Measurements from ENCODE around the gene LAMP2.
A peak's percentile ranks its signal among the peaks of the same experiment; 100 is the strongest.
"Not testable (repeated sequence)": the region's sequence is repeated elsewhere in the genome, so short reads cannot be mapped to it uniquely, and the experiment has no call there.

LAMP2 gene

DNA sequence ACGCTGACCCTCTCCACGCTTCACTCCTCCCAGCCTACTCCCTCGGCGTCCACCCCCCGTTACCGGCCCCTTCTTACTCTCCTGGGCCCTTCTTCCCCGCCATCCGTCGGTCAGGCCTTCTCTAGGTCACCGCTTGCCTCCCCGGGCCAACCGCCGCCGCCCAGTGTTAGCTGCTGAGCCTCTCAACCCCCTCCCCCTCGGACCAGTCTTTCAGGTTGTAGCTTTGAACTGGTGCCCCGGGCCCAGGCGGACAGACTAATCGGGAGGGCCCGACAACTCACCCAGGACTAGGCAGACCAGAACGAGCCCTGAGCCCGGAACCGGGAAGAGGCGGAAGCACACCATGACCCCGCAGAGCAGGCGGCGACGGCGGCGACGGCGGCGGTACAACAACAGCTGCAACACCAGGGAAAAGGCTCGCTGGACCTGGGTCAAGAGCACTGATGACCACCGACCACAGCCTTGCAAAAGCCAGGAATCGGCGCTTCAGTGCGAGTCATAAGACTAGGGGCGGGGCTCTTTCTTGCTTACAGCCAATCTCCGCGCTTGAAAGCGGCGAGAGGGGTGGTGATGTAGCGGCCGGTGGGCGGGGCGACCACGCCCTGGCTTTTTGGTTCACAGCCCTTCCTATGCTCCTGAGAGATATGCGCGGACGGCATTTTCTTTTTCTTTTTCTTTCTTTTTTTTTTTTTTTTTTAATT is at the start of gene LAMP2:
LAMP2 (minus strand) TSS at position 472 of the 701 bp plus-strand sequence; CDS start at position 345, 127 bp downstream.
- peak; percentile 72 for DNase-seq (ENCODE audit: low spot score)
- TF ChIP-seq, protein P1, sequence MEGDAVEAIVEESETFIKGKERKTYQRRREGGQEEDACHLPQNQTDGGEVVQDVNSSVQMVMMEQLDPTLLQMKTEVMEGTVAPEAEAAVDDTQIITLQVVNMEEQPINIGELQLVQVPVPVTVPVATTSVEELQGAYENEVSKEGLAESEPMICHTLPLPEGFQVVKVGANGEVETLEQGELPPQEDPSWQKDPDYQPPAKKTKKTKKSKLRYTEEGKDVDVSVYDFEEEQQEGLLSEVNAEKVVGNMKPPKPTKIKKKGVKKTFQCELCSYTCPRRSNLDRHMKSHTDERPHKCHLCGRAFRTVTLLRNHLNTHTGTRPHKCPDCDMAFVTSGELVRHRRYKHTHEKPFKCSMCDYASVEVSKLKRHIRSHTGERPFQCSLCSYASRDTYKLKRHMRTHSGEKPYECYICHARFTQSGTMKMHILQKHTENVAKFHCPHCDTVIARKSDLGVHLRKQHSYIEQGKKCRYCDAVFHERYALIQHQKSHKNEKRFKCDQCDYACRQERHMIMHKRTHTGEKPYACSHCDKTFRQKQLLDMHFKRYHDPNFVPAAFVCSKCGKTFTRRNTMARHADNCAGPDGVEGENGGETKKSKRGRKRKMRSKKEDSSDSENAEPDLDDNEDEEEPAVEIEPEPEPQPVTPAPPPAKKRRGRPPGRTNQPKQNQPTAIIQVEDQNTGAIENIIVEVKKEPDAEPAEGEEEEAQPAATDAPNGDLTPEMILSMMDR (IDR thresholded peaks at IDR 0.05; ENCODE audit: extremely low read depth, missing control alignments), result no peak

DNA sequence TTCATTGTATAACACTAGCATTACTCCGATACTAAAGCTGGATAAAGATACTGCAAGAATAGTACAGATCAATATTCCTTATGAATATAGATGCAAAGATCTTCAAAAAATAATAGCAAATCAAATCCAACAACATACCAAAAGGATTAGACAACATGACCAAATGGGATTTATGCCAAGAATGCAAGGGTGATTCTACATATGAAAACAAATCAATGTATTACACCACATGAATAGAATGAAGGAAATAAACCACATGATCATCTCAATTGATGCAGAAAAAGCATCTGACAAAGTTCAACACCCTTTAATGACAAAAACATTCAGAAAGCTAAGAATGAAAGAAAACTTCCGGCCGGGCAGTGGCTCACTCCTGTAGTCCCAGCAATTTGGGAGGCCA is 48.8 kb upstream of the LAMP2 start:
- DNase-seq (ENCODE audit: low spot score), result no peak
- TF ChIP-seq, protein P1 (IDR thresholded peaks at IDR 0.05; ENCODE audit: extremely low read depth, missing control alignments), result no peak

DNA sequence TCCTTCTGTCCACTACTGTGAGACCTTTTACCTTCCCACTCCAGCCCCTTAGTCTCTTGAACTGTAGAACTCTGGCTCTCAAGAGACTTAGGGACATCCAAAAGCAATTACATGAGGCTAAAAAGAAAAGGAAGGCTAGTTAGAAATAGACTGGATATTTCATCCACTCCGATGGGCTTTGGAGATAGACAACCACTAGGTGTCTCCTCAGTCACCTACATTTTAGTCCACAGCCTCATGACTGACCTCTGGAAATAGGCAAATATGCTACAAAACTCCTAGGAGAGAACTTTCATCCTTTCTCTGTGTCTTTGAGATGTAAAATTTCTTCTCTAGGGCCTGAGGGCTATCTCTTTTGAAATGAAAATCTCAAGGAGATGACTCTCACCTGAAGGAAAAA is 45.1 kb upstream of the LAMP2 start:
- DNase-seq (ENCODE audit: low spot score), result peak; percentile 5
- TF ChIP-seq, protein P1 (IDR thresholded peaks at IDR 0.05; ENCODE audit: extremely low read depth, missing control alignments), result no peak

DNA sequence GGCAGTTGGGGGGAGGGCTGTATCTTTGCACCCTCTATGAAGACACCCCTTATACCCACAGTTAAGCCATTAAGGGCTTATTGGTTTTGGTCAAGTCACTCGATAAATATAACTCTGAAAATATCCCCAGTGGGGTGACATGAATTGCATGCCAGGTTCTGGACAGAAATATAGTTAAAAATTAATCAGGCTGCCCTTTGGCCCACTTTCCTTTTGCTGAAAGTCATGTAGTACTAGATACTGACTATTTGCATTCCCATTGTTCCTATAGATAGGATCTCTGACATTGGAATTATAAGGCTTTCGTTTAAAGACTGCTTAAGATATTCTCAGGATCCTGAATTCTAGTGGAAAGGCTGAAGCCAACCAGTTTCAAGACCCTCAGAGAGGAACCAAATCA is 43.5 kb upstream of the LAMP2 start:
- DNase-seq (ENCODE audit: low spot score), result no peak
- TF ChIP-seq, protein P1 (IDR thresholded peaks at IDR 0.05; ENCODE audit: extremely low read depth, missing control alignments), result no peak

DNA sequence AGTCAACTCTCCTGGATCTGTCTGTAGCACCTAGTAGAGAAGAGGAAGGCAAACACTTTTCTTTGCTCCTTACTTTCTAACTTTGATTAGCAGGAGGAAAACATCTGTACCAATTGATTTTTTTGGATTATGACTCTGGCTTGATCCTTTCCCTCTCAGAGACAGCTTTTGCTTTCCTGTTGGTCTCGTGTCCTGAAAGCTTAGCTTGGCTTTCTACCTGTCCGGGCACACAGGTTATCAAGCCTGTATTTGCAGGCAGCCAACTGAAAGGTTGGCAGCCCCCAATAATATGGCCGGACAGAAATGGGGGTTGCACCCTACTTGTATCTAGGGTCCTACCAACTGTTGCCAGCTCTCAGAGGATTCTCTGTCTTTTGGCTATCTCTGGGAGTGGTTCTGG is 43.1 kb upstream of the LAMP2 start:
- DNase-seq (ENCODE audit: low spot score), result no peak
- TF ChIP-seq, protein P1 (IDR thresholded peaks at IDR 0.05; ENCODE audit: extremely low read depth, missing control alignments), result no peak

DNA sequence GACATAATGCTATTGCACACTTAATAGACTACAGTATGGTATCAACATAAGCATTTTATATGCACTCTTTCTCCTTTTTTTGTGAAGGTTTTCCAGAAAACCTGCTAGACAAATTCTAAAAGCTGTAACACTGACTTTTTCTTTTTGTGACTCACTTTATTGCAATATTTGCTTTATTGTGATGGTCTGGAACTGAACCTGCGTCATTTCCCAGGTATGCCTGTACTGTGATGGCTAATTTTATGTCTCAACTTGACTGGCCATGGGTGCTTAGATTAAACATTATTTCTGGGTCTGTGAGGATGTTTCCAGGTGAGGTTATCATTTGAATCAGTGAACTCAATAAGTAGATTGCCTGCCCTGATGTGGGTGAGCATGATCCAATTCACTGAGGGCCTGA is 35.5 kb upstream of the LAMP2 start:
- TF ChIP-seq, protein P1 (IDR thresholded peaks at IDR 0.05; ENCODE audit: extremely low read depth, missing control alignments), result no peak

DNA sequence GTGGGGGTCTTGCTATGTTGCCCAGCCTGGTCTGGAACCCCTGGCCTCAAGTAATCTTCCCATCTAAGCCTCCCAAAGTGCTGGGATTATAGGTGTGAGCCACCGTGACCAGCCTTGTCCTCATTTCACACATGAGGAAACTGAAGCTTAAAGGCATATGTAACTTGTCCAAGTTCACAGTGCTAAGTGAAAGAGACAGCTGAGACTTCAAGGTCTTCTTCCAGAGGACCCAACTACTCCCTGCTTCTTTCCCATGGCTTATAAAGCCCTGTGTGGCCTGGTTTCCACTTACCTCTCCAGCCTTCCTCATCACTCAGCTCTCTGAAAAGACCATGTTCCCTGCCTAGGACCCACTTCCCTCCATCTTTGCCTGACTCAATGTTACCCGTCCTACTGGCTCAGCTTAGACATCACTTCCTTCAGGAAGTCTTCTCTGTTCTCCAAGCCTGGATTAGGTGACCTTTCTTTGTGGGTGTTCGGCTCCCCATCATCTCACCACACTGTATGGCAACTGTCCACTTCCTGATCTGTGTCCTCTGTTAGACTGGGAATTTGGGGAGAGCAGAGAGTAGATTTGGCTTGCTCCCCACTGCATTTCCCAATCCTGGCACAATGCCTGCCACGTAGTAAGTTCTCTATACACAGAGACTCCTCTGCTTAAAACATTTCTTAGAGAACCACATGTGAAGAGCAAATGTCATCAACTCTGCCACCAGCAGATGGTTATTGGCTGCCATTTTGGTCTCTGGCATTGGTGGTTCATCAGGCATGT is 30.4 kb upstream of the LAMP2 start:
- DNase-seq (ENCODE audit: low spot score), result no peak
- TF ChIP-seq, protein P1 (IDR thresholded peaks at IDR 0.05; ENCODE audit: extremely low read depth, missing control alignments), result no peak

More for the DNA sequence above, 35.5 kb upstream of the LAMP2 start:
- DNase-seq (ENCODE audit: low spot score), result no peak

DNA sequence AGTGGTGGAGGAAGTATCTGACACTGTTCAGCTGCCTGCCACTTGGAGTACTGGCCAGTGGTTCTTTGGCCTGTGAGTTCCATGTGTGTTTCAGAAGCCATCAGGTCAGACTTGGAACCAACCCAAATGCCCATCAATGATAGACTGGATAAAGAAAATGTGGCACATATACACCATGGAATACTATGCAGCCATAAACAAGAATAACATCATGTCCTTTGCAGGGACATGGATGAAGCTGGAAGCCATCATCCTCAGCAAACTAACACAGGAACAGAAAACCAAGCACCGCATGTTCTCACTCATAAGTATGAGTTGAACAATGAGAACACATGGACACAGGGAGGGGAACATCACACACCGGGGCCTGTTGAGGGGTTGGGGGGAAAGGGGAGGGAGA is 21.0 kb upstream of the LAMP2 start:
- DNase-seq (ENCODE audit: low spot score), result not testable (repeated sequence)

Measured in GM20000 (cell line).